CD4-positive, CD25-positive, alpha-beta regulatory T cell (primary cell): ENCODE data around the gene AKAP11. TPM values are rescaled to one million over a fixed set of nuclear protein-coding genes. Genes with fewer than 3 reads are reported as not detected.

Experiments used
- polyA plus RNA-seq, 4 donors: library from polyadenylated mRNA; unstranded; fragments of 300-500 nt; fragmentation: Illumina TruSeq; gene quantifications; one replicate each; pipeline ENCODE4 v1.2.3, GENCODE V29; 2021
- total RNA-seq: library from RNA; stranded (reverse); gene quantifications from one replicate; pipeline ENCODE4 v1.2.3, GENCODE V29; 2022

Gene AKAP11
- total and polyA plus RNA-seq, 5 donors from 2014 or later = 3.6 to 41.4 (median 5.1) TPM

Other genes with a start within 250 kb of the AKAP11 start
- 22.4 TPM for gene DGKH, start 223.5 kb upstream of the AKAP11 start, total RNA-seq
- gene DGKH, start 223.5 kb upstream of the AKAP11 start, polyA plus RNA-seq = 1 to 10 TPM; 1.2 to 3.1 (median 2.3) TPM